Measurements from ENCODE around the gene LTC4S. TPM values are rescaled to one million over a fixed set of nuclear protein-coding genes. Genes with fewer than 3 reads are reported as not detected.

LTC4S gene
- polyA plus RNA-seq, 1 donor from 2014 or later = 5.9 TPM

DNA sequence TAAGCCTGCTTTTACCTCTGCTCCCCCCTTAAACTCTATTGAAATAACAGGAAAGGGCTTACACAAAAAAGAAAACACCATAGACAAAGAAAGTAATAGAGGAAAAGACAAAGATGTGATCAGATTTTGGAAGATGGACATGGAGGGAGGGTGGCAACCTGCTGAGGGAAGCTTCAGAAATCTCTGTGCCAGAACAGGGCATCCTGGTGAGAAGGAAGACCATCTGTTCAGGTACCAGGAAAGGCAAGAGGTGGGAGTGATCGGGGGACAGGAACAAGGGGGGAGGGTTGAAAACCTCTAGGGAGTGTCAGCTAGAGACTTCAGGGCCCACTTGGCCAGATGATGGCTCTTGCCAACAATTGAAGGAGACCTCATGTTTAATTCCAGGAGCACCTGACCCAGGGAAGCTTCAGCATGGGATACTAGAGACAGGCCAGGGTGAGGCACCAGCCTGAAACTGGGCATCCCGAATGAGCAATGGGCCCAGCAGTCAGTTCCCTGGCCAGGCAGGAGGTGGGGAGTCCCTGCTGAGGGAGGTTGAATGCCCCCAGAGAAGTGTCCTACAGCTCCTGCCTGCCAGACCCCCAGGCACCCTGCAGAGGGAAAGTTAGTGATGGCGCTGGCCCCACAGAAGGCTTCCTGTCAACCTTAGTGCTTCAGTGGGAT is 35.1 kb downstream of the LTC4S start:
- H4K20me1 ChIP-seq (ENCODE audit: insufficient read depth) = no peaks in the 10 kb centered on the region
- no peak overlapping the region for H3K27ac ChIP-seq (ENCODE audit: low read length)
- H2AFZ ChIP-seq (ENCODE audit: low read depth, low read length) = no peak overlapping the region
- TF ChIP-seq, protein P1, sequence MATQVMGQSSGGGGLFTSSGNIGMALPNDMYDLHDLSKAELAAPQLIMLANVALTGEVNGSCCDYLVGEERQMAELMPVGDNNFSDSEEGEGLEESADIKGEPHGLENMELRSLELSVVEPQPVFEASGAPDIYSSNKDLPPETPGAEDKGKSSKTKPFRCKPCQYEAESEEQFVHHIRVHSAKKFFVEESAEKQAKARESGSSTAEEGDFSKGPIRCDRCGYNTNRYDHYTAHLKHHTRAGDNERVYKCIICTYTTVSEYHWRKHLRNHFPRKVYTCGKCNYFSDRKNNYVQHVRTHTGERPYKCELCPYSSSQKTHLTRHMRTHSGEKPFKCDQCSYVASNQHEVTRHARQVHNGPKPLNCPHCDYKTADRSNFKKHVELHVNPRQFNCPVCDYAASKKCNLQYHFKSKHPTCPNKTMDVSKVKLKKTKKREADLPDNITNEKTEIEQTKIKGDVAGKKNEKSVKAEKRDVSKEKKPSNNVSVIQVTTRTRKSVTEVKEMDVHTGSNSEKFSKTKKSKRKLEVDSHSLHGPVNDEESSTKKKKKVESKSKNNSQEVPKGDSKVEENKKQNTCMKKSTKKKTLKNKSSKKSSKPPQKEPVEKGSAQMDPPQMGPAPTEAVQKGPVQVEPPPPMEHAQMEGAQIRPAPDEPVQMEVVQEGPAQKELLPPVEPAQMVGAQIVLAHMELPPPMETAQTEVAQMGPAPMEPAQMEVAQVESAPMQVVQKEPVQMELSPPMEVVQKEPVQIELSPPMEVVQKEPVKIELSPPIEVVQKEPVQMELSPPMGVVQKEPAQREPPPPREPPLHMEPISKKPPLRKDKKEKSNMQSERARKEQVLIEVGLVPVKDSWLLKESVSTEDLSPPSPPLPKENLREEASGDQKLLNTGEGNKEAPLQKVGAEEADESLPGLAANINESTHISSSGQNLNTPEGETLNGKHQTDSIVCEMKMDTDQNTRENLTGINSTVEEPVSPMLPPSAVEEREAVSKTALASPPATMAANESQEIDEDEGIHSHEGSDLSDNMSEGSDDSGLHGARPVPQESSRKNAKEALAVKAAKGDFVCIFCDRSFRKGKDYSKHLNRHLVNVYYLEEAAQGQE (IDR thresholded peaks at IDR 0.05; ENCODE audit: borderline replicate concordance) = no peak
- TF ChIP-seq SMC3 (conservative IDR thresholded peaks at IDR 0.05; ENCODE audit: poor library complexity) (no peak), POLR2AphosphoS5 (IDR thresholded peaks at IDR 0.05) (no peak), RAD21 (conservative IDR thresholded peaks at IDR 0.05) (no peak), EP300 (conservative IDR thresholded peaks at IDR 0.05; ENCODE audit: poor library complexity, severe bottlenecking) (no peak), MXI1 (conservative IDR thresholded peaks at IDR 0.05; ENCODE audit: poor library complexity, severe bottlenecking) (no peak), EZH2 (IDR thresholded peaks at IDR 0.05; ENCODE audit: borderline replicate concordance, insufficient read depth, low read length, poor library complexity, severe bottlenecking) (no peak), TAF1 (IDR thresholded peaks at IDR 0.05; ENCODE audit: low read depth) (no peak)
- TF ChIP-seq, protein P2, sequence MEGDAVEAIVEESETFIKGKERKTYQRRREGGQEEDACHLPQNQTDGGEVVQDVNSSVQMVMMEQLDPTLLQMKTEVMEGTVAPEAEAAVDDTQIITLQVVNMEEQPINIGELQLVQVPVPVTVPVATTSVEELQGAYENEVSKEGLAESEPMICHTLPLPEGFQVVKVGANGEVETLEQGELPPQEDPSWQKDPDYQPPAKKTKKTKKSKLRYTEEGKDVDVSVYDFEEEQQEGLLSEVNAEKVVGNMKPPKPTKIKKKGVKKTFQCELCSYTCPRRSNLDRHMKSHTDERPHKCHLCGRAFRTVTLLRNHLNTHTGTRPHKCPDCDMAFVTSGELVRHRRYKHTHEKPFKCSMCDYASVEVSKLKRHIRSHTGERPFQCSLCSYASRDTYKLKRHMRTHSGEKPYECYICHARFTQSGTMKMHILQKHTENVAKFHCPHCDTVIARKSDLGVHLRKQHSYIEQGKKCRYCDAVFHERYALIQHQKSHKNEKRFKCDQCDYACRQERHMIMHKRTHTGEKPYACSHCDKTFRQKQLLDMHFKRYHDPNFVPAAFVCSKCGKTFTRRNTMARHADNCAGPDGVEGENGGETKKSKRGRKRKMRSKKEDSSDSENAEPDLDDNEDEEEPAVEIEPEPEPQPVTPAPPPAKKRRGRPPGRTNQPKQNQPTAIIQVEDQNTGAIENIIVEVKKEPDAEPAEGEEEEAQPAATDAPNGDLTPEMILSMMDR (IDR thresholded peaks at IDR 0.05; ENCODE audit: poor library complexity, severe bottlenecking) = no peak
- H3K9me2 ChIP-seq (ENCODE audit: insufficient read depth, low read length) = no peaks in the 10 kb centered on the region
- no peaks in the 10 kb centered on the region for H3K27me3 ChIP-seq (ENCODE audit: insufficient read depth, low read depth, low read length)
- H3K36me3 ChIP-seq (ENCODE audit: insufficient read depth, low read length) = peaks cover 7% of the 10 kb centered on the region
- H3K79me2 ChIP-seq (replicated peaks; ENCODE audit: insufficient read depth, low read length) = no peaks in the 10 kb centered on the region
- H3F3A ChIP-seq (ENCODE audit: insufficient read depth, low read length, poor library complexity, severe bottlenecking) = no peaks in the 10 kb centered on the region
- H3K9me3 ChIP-seq (ENCODE audit: low read length) = no peaks in the 10 kb centered on the region
- H3K4me2 ChIP-seq (ENCODE audit: low read length) = no peak overlapping the region
- no peak overlapping the region for H3K4me3 ChIP-seq (ENCODE audit: low read length)
- no peak overlapping the region for H3K9ac ChIP-seq (ENCODE audit: low read length)

DNA sequence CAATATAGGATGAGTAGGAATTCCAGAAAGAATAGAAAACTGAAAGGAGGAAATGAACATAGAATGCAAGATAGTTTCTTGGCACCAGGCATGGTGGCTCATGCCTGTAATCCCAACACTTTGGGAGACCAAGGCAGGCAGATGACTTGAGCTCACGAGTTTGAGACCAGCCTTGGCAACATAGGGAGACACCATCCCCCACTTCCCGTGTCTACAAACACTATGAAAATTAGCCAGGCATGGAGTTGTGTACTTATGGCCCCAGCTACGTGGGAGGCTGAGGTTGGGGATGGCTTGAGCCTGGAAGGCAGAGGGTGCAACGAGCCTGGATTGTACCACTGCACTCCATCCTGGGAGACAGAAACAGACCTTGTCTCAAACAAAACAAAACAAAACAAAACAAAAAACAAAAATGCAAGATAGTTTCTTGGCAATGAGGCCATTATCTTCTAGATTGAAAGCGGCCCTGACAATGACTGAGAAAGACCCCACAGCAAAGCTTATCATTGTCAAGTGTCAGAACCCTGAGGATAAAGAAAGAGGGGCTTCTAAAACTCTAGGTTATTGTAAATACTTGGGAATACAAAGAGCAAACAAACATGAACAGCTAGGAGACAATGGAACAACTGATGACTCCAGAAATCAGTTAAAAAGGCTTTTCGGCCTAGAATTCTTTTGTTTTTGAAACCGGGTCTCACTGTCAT is 36.1 kb downstream of the LTC4S start:
- Histone ChIP-seq H3K36me3 (ENCODE audit: insufficient read depth, low read length) (peaks cover 7% of the 10 kb centered on the region), H3K4me2 (ENCODE audit: low read length) (no peak overlapping the region), H3K79me2 (replicated peaks; ENCODE audit: insufficient read depth, low read length) (no peaks in the 10 kb centered on the region), H3K27ac (ENCODE audit: low read length) (no peak overlapping the region), H3K27me3 (ENCODE audit: insufficient read depth, low read depth, low read length) (no peaks in the 10 kb centered on the region), H3K9me3 (ENCODE audit: low read length) (no peaks in the 10 kb centered on the region), H4K20me1 (ENCODE audit: insufficient read depth) (no peaks in the 10 kb centered on the region), H2AFZ (ENCODE audit: low read depth, low read length) (no peak overlapping the region), H3K4me3 (ENCODE audit: low read length) (no peak overlapping the region), H3K9ac (ENCODE audit: low read length) (no peak overlapping the region), H3F3A (ENCODE audit: insufficient read depth, low read length, poor library complexity, severe bottlenecking) (no peaks in the 10 kb centered on the region), H3K9me2 (ENCODE audit: insufficient read depth, low read length) (no peaks in the 10 kb centered on the region)
- TF ChIP-seq, protein P1 (IDR thresholded peaks at IDR 0.05; ENCODE audit: borderline replicate concordance) = no peak
- no peak for TF ChIP-seq SMC3 (conservative IDR thresholded peaks at IDR 0.05; ENCODE audit: poor library complexity)
- TF ChIP-seq, protein P2 (IDR thresholded peaks at IDR 0.05; ENCODE audit: poor library complexity, severe bottlenecking) = no peak
- no peak for TF ChIP-seq EP300 (conservative IDR thresholded peaks at IDR 0.05; ENCODE audit: poor library complexity, severe bottlenecking)
- no peak for TF ChIP-seq POLR2AphosphoS5 (IDR thresholded peaks at IDR 0.05)

Data from neural cell (in vitro differentiated cells).